Measurements from ENCODE around the gene AGBL4. TPM values are rescaled to one million over a fixed set of nuclear protein-coding genes. Genes with fewer than 3 reads are reported as not detected.

Gene AGBL4
- total RNA-seq, 3 donors from 2014 or later = 1.3 to 1.9 (median 1.8) TPM

DNA sequence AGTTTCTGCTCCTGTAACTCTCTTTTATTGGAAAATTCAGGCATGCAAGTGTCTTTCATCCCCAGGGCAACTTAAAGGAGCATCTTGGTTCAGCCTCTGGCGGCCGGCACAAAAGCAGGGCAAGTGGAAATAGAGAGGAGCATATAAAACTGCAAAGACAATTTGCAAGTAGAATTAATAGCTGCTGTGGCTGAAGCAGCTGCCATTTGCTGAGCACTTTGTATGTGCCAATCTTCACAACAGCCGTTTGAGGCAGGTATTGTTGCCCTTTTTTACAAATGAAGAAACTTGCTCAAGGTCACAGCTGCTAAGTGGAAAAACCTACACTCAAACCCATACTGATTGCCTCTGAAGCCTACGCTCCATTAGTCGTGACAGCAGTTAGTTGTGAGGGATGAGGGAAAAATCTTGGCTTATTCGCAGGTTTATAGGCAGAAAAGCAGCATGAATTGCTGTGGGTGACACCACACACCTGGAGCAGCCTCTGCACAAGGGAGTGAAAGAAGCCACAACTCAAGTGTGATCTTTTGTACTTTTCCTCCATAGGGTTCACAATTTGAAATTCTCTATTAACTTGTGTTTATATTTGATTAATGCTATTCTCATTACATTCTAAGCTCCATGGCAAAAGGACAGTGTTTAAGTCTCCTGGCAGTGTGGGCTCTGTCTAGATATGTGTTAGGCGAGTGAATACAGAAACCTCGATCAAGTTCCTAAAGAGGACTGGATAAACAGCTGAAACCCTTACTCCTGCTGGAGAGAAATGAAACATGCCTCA lies 1148.0 kb downstream of the AGBL4 start:
- intact Hi-C loops (cut with DNase I; ENCODE audit: low total_unique reads) = no loop called here
- Histone ChIP-seq H3K4me3 (no peak overlapping the region), H3K4me1 (peaks cover 0 to 4% of the 10 kb centered on the region in 2 donors), H3K27me3 (no peaks in the 10 kb centered on the region), H3K9me3 (no peaks in the 10 kb centered on the region), H3K27ac (no peak overlapping the region), H3K36me3 (no peaks in the 10 kb centered on the region)
- TF ChIP-seq POLR2A (IDR thresholded peaks at IDR 0.05) (no peak), POLR2AphosphoS5 (IDR thresholded peaks at IDR 0.05) (no peak)
- TF ChIP-seq, protein P1, sequence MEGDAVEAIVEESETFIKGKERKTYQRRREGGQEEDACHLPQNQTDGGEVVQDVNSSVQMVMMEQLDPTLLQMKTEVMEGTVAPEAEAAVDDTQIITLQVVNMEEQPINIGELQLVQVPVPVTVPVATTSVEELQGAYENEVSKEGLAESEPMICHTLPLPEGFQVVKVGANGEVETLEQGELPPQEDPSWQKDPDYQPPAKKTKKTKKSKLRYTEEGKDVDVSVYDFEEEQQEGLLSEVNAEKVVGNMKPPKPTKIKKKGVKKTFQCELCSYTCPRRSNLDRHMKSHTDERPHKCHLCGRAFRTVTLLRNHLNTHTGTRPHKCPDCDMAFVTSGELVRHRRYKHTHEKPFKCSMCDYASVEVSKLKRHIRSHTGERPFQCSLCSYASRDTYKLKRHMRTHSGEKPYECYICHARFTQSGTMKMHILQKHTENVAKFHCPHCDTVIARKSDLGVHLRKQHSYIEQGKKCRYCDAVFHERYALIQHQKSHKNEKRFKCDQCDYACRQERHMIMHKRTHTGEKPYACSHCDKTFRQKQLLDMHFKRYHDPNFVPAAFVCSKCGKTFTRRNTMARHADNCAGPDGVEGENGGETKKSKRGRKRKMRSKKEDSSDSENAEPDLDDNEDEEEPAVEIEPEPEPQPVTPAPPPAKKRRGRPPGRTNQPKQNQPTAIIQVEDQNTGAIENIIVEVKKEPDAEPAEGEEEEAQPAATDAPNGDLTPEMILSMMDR (IDR thresholded peaks at IDR 0.05) = no peak
- DNase-seq (ENCODE audit: low spot score in 2 of 2) = no peak

DNA sequence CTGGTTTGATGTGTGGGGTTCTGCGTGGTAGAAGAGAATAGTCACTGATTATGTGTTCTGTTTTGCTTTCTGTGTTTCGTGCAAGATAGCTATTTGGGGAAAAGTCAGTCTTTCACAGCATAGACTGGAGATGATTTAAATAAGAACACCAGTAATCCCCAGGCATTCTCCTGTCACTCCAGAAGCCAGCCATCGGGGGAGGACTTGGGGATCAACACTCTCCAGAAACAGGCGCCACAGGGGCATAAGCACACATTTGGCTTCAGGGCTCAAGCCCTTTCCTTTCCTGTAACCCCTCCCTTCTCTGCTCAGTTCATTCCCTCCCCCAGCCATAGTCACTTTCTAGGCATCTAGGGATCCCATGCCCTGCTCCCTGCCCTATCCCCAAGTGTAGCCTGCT lies 1149.8 kb downstream of the AGBL4 start:
- intact Hi-C loops (cut with DNase I; ENCODE audit: low total_unique reads) = no loop called here
- Histone ChIP-seq H3K27ac (no peak overlapping the region), H3K36me3 (no peaks in the 10 kb centered on the region), H3K27me3 (no peaks in the 10 kb centered on the region), H3K4me1 (peaks cover 0 to 4% of the 10 kb centered on the region in 2 donors), H3K4me3 (no peak overlapping the region), H3K9me3 (no peaks in the 10 kb centered on the region)
- no peak for DNase-seq (ENCODE audit: low spot score in 2 of 2)
- TF ChIP-seq POLR2A (IDR thresholded peaks at IDR 0.05) = no peak
- no peak for TF ChIP-seq POLR2AphosphoS5 (IDR thresholded peaks at IDR 0.05)
- TF ChIP-seq, protein P1 (IDR thresholded peaks at IDR 0.05) = no peak

DNA sequence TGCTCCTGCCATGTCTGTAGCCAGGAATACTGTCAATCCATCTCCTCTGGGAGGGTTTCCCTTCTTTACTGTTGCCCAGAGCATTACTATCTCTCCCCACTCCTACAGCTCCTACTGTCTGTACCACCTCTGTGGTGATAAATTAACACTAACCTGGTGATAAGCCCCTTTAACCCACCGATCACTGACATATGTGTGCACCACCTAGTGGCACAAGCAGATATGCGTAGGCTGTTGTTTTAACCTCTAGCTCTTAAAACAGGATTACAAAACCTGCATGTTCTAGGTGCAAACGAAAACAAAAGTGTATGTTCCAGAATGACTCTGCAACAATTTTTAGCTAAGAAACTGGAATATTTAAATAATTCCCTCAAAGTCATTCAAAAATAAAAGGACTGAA lies 1153.2 kb downstream of the AGBL4 start:
- Histone ChIP-seq H3K9me3 (no peaks in the 10 kb centered on the region), H3K36me3 (no peaks in the 10 kb centered on the region), H3K4me1 (no peaks in the 10 kb centered on the region), H3K4me3 (no peak overlapping the region), H3K27me3 (no peaks in the 10 kb centered on the region), H3K27ac (no peak overlapping the region)
- TF ChIP-seq, protein P1 (IDR thresholded peaks at IDR 0.05) = peak in 1 of 3 donors; percentile 13
- no peak for TF ChIP-seq POLR2AphosphoS5 (IDR thresholded peaks at IDR 0.05)
- intact Hi-C loops (cut with DNase I; ENCODE audit: low total_unique reads) = no loop called here
- no peak for DNase-seq (ENCODE audit: low spot score in 2 of 2)

DNA sequence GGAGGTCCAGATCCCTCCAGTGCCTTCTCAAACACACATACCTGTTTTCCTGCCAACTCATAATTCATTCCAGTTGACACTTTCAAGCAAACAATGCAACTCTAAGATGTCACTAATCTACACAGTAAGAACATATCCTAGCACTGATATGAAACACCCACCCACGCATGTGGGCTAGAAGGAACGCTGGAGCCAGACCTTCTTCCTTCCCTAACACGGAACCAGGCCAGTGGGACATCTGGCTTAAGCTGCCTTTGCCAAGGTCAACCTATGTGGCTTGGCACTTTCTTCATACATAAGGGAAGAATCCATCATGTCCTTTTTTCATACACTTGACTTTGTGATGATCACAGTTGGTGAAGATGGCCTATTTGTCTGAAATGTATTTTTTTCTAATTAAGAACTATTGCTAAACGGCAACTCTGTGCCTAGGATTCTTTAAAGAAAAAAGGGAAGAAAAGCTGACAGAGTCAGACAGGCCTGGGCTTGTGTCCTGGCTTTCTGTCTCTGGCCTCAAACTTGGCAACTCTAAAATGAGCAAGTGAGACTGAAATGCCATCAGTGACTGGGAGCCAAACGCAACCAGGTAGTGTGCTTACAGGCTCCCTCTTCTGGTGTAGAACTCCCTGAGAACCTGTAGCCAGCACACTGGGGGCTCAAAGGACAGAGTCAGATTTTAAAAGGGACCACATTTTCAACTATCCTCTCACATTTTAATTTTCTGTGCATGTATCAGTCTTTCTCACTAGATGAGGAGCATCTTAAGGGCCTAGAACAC lies 1154.4 kb downstream of the AGBL4 start:
- DNase-seq (ENCODE audit: low spot score in 2 of 2) = peak in 1 of 2 donors; percentile 74
- H3K27ac ChIP-seq = peak overlapping the region; percentile 71 to 79
- no peaks in the 10 kb centered on the region for H3K9me3 ChIP-seq
- no peak for TF ChIP-seq POLR2AphosphoS5 (IDR thresholded peaks at IDR 0.05)
- no peak for TF ChIP-seq POLR2A (IDR thresholded peaks at IDR 0.05)
- TF ChIP-seq, protein P1 (IDR thresholded peaks at IDR 0.05) = no peak
- H3K36me3 ChIP-seq = no peaks in the 10 kb centered on the region
- no peaks in the 10 kb centered on the region for H3K27me3 ChIP-seq
- intact Hi-C loops (cut with DNase I; ENCODE audit: low total_unique reads) = no loop called here
- H3K4me1 ChIP-seq = no peaks in the 10 kb centered on the region
- no peak overlapping the region for H3K4me3 ChIP-seq

DNA sequence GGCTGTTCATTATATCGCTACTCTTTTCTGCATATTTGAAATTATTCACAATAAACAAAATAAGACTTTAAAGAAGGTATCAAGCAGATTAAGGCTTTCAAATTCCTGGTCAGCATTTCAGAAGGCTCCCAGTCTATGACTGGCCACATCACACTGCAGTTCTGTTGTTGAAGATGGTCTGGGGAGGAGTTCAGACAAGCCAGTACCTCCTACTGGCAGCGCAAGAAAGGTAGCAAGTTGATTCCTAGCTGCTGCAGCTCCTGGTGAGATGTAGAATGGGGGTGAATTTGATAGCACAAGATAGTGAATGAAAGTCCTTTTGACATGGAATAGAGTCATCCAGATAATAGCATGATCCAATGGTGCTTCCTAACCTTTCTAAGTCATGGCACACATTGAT lies 1158.8 kb downstream of the AGBL4 start:
- Histone ChIP-seq H3K4me3 (no peak overlapping the region), H3K36me3 (no peaks in the 10 kb centered on the region), H3K9me3 (no peaks in the 10 kb centered on the region), H3K27ac (no peak overlapping the region), H3K27me3 (no peaks in the 10 kb centered on the region), H3K4me1 (no peaks in the 10 kb centered on the region)
- no peak for DNase-seq (ENCODE audit: low spot score in 2 of 2)
- intact Hi-C loops (cut with DNase I; ENCODE audit: low total_unique reads) = no loop called here
- TF ChIP-seq, protein P1 (IDR thresholded peaks at IDR 0.05) = no peak
- no peak for TF ChIP-seq POLR2A (IDR thresholded peaks at IDR 0.05)
- TF ChIP-seq POLR2AphosphoS5 (IDR thresholded peaks at IDR 0.05) = no peak

All from breast epithelium (tissue), 4 donors.